OCI-LY1 (cell line): ENCODE data around the gene KCTD3.

Experiments used
- CTCF ChIP-seq: fragments of 200-600 bp; sonication (generic), shearing (Covaris generic); IDR thresholded peaks from 2 replicates; pipeline ENCODE4 v1.5.1; 2017; ENCODE audit warnings: mild to moderate bottlenecking, antibody characterized with exemption, low read length, moderate library complexity, mixed read lengths
- EZH2 ChIP-seq: fragments of 200-600 bp; sonication (generic), shearing (Covaris generic); IDR thresholded peaks from 2 replicates; pipeline ENCODE4 v1.8.0; 2017; ENCODE audit warnings: borderline replicate concordance, mixed run types, mild to moderate bottlenecking, antibody characterized with exemption, low read length, moderate library complexity, mixed read lengths

GRCh38 chr1:215557992-215558626 lies 9.0 kb upstream of the KCTD3 start:
- TF ChIP-seq EZH2 (no peak), CTCF (no peak)
